OCI-M2 (cell line): Measurements from ENCODE around the gene NUB1.

Experiments
- DNase-seq: peaks from one replicate; lab custom pipeline; 2025; ENCODE audit not compliant: unreplicated experiment; lab: John Stamatoyannopoulos, UW

NUB1 gene

DNA sequence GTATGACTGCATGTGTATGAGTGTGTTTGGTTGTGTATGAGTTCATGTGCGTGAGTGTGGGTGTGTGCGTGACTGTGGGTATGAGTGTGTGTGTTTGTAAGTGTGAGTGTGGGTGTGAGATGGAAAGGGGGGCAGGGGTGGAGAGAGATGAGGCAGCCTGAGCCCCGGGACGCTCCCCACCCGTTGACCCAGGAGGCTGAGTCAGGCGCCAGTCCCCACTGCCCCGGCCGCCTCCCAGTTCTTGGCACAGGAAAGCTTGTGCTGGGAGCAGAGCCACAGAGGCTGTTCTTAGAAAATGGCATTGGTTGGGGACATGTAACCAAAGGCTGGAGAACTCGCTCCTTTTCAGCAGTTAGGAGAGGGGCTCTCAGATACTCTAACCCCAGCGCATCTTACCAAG is 27.8 kb upstream of the NUB1 start:
- no peak for DNase-seq

DNA sequence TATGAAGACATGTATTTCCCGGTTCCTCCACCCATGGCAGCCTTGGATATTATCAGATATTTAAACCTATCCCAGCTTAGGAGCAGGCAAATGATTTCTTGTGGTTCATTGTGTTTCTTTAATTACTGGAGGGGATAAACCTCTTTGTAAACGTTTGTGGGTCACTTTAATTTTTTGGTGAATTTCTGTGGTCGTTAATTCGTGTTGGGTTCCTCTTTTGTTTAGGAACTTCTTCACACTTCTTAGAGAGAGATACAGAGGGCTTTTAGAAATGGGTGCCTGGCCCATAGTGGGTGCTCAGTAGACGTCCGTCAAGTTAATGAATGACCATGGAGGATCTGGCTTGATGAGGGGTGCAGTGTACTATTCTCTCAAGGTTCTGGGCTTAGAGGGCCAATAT is 27.2 kb upstream of the NUB1 start:
- DNase-seq: no peak

DNA sequence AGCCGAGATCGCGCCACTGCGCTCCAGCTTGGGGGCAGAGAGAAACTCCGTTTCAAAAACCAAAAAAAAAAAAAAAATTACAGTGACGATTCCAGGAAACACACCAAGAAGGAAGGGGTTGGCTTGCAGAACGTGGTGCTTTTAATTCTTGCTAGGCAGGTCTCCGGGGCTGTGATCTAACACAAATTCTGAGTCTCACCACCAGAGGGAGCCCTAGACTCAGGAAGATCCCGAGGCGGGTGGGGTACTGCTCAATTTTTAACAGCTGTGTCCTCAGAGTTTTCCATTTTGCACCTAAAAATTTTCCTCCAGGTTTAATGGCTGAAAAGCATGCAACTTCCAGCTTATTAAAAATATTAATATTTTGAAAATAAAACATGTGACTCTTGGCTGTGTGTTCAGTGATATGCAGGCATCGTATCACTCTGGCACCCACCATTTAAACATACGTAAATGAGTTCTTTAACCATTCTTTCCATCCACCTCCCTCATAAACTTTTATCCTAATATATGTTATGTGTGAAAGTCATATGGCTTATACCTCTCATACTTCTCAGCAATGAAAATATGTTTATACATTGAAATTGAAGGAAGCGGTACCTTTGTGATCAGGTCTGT is 26.5 kb upstream of the NUB1 start:
- DNase-seq: peak; percentile 78

DNA sequence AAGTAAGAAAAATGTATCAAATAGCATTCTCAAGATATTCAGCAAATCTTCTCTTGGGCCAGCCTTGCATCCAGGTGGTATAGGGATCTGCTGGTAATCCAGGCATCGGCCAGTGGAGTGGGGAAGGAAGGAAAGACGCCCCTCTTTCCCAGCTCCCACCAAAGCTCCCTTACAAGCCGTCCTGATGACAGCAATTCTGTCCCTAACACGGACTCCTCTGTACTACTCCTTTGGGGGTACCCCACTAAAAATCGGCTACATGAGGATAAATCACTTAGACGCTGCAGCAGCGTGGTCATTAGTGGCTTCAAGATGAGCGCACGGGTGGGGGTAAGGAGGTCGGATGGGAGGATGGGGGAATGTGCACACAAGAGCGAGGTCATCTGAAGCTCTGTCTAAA is 24.7 kb upstream of the NUB1 start:
- DNase-seq: no peak

DNA sequence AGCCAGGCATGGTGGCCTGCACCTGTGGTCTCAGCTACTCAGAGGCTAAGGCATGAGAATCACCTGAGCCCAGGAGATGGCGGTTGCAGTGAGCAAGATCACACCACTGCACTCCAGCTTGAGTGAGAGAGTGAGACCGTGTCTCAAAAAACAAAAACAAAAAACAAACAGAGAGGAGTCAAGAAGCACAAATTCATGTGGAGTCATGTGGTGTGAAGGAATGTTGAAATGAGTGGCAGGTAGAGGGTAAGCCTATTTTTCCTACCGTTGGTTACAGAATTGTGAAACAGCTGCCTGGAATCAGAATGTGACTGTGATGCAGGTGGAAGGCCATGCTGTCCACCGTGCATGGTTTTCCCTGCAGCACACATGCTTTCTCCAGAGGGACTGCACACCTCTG is 23.7 kb upstream of the NUB1 start:
- DNase-seq: no peak

DNA sequence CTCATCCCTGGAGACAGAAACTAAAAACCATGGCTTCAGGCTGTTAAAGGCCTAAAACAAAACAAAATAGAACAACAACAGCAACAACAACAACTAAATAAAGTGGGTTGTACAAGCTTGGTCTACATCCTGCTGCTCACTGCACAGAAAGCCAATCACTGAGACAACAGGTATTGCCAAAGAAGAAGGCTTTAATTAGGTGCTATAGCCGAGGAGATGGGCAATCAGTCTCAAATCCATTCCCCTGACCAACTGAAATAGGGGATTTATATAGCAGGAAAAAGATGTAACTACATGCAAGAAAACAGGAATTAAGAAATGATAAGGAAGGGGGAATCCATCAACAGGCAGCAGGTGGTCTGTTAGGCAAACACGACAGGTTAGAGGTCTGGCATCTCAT is 22.4 kb upstream of the NUB1 start:
- no peak for DNase-seq

DNA sequence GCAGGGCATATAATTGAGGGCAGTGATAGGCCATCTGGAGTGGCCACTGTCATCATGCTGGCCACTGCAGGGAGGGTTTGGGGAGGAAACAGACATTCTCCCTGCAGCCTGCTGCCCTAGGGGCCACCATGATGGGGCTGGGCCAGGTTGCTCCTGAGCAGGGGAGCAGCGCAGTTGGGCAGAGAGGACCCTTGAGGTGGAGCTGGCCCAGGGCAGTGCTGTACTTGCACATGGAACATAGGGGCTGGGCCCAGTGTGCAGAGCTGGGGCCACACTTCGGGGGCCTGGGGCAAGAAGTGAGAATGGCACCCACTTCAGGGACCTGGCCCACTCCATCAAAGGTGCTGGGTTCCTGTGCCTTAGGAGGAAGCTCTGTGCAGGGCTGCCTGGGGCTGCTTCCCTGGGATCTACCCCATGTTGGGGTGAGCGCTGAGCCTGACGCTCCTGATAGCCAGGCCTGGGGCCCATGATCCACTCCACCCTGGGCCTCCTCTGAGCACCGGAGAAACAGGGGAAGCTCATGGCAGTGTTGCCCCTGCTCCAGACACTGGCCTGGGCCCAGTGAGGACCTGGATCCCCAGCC is 21.3 kb upstream of the NUB1 start:
- DNase-seq: no peak

DNA sequence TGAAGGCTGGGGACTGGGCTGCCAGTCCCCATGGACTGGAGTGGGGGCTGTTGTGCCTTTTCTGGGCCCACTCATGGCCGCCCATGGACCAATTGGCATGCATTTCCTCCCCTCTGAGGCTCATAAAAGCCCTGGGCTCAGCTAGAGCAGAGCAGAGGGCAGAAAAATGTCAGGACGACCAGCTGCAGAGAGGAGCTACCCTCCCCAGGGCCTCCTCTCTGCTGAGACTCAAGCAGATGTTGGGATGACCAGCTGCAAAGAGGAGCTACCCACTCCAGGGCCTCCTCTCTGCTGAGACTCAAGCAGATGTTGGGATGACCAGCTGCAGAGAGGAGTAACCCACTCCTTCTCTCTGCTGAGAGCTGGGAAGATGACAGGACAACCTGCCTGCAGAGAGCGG is 20.3 kb upstream of the NUB1 start:
- no peak for DNase-seq

DNA sequence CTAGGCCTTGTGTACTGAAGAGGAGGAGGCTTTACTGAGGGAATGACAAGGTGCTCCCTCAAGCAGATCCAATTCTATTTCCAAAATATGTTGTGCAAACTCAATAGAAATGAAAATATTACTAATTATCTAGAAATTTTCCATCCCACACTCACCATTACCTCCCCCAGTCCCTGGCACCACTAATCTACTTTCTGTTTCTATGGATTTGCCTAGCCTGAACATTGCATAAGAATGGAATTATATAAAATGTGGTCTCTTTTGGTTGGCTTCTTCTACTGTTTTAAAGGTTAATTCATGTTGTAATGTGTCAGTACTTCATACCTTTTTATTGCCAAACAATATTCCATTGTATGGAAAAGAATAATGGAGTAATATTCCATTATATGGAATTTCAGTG is 18.7 kb upstream of the NUB1 start:
- no peak for DNase-seq

DNA sequence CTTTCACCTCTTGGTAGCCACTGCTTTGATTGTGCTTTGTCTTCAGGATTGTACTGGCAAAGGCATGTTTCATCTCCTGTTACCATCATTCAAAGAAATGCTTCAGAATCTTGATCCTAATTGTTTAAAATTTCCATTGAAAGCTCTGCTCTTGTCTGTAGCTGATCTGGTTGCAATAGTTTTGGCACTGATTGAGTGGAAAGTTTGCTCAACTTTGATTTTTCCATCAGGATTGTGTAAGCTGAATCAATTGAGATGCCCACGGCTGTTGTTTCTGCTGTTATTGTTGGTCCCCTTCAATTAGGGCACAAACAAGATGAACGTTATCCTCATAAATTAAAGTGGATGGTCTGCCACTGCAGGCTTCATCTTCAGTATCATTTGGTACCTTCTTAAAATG is 14.6 kb upstream of the NUB1 start:
- DNase-seq: no peak

DNA sequence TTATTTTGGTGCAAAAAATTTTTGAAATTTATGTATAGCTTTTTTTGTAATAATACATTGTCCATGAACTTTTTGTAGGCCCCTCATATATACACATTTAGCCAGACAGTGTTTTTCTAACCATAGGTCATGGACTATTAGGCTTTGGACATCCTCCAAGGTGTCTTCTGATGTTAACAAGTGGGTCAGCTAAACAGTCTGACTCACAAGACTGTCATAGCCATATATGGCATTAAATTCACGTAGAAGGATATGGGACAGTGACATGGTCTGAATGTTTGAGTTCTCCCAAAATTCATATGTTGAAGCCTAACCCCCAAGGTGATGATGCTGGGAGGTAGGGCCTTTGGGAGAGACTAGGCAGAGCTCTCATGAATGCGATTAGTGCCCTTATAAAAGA is 14.0 kb upstream of the NUB1 start:
- DNase-seq: no peak

DNA sequence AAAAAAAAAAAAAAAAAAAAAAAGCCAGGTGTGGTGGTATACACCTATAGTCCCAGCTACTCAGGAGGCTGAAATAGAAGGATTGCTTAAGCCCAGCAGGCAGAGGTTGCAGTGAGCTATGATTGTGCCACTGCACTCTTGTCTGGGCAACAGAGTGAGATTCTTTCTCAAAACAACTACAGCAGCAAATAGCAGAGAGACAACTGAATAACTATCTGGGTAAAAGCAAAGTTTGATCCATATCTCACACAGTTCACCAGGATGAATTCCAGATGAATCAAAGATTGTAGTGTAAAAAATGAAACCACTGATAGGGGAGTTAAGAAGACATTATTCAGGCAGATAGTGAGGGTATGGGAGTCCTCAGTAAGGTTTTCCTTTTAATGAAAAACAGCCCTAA is 11.4 kb upstream of the NUB1 start:
- DNase-seq: no peak

DNA sequence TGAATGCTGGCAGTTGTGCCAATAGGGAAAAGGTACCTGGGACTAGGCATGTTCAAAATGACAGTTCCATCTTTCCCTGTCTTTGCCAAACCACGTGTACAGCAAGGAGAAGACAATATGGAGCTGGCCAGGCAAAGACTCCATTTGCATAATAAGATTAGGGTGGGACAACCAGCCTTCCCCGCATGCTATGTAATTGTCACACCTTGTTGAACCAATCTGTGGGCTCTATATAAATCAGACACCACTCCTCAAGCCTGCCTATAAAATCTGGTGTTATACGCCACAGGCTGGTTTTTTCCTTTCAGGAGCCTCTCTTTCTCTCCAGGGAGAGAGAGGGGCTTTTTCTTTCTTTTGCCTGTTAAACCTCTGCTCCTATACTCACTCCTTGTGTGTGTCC is 11.0 kb upstream of the NUB1 start:
- no peak for DNase-seq

DNA sequence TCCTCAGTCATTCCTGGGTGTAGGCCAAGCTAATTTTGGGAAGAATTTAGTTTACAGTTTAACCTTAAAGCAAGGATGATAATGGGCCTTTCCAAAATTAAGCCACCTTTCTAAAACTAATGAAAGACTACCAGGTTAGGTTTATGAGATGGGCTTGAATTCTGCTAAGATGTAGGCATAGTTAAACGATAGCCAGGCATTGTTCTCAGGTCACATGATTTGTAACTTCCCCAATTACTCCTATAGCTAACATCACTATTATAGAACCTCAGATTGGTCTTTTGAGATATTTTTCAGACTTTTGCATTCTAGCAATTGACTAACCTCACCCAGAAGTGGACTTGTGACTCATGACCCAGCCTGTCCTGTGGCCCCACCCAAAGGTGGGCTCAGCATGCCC is 7.0 kb upstream of the NUB1 start:
- no peak for DNase-seq

DNA sequence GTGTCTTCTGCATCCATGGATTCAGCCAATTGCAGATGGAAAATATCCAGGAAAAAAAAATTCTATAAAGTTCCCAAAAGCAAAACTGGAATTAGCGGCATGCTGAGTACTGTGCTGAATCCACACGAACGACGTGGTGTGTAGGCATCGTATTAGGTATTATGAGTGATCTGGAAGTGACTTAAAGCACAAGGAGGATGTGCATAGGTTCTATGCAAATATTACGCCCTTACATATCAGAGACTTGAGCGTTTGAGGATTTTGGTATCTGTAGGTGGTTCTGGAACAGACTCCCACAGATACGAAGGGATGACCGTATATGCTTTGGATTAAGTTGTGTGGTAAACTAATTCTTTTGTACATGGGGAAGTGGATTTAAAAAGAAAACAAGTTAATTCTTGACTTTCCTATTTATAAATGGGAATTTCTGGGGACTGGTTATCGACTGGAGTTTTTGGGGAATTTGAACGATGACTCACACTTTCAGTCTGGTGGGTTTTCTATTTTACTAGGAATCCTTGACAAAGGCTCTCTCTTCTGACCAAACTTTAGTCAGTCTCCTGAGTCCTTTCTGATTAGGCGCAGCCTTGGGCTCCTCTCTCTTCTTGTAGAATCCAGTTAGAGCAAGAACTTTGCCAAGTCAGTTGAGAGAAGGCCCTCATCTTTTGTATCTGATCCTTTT is 5.4 kb upstream of the NUB1 start:
- no peak for DNase-seq

DNA sequence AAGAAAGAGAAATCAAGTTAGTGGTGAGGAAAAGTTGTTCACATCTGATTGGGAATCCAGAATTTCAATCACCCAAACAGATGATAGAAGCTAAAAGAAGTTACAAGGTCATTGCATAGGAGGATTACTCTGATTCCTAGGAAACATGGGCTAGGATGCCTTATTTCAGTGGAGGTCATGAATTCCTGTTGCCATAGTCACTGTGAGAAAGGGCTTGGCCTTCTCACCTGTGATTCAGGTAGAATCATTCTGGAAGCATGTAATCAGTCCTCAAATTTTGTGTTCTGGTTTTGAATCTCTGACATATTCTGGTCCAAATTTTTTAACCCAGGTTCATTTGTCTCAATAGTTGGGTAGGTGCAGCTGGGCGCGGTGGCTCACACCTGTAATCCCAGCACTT is 4.3 kb upstream of the NUB1 start:
- no peak for DNase-seq

DNA sequence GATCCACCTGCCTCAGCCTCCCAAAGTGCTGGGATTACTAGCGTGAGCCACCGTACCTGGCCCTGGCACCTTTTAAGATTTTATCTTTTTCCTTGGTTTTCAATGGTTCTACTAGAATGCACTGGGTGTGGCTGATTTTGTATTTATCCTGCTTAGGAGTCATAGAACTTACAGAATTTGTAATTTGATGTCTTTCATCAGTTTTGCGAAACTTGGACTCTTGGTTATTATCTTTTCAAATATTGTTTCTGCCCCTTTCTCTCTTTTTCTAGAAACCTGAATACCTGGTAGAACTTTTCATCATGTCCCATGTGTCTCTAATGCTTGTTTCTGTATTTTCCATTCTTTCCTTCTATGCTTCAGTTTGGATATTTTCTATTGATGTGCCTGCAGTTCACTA is 2.8 kb upstream of the NUB1 start:
- DNase-seq: no peak

DNA sequence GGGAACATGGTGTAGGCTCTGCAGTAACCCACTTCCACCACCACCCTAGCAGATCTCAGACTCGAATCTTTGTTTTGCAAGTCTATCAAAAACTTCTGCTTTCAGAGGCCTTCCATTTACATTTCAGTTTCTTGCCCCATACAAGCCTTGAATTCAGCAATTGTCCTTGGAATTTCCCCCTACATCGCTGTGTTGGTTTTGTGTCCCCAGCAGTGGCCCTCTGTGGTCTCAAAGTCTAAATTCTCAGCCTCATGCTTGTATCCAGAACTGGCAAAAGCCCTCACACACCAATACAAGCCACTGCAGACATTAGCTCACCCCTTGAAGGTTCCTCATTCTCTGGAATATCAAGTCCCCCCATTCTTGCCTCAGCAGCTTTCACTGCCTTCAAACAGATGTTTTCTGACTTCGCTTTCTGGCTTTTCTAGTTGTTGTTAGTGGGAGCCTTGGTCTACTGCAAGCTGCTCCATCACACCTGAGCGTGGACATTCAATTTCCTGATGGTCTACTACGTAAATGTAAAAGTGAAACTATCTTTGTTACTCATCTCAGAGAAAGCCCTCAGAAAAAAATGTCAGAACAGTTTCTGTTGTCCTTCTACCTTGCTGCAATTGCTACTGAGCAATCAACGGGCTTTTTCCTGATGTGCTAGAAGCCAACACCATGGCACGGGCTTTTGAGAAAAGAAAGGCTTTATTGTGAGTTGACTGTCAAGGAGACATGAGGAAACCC is 1.8 kb upstream of the NUB1 start:
- no peak for DNase-seq

DNA sequence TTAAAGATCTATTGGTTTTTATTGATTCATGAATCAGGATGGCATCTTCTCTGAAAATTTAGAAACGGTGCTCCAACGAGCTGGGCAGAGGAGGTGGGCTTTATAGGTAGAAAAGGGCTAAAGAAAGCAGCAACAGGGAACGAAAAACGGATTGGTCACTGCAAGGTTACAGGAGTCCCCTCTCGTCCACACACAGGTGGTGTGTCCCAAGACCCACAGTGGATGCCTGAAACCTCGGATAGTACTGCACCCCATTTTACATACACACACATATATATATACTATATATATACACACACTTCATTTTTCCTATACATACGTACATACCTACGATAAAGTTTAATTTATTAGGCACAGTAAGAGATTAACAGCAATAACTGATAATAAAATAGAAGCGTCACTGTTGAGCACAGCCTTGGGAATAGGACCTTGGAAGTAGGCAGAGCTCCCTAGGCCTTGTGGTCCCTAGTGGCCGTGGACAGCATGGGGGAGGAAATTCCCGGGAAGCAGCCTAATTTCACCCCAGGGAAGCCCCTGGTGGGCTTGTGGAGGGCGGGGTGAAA is 737 bp upstream of the NUB1 start:
- no peak for DNase-seq

DNA sequence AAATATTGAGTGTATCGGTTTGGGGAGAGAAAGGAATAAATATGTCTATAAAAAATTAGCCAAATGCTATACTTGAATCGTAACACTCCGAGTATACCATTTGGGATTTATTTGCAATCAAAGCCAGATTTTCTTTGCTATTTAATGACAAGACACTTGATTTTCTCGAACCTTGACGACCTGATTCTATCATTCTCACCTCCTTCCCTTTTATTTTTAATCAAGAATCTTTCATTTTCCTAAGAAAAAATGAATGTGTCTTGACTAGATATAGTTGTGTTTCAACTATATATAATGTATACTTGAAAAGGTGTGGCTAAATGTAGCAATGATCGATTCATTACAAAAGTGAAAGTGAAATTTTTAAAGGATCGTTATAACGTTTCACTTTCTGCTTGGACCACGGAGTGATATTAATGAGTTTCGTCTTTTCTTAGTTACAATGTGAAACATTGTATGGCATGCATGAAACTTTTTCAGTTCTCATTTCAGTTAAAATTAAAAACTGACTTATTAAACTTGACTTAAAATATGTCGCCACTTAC is 562 bp downstream of the NUB1 start:
- no peak for DNase-seq

DNA sequence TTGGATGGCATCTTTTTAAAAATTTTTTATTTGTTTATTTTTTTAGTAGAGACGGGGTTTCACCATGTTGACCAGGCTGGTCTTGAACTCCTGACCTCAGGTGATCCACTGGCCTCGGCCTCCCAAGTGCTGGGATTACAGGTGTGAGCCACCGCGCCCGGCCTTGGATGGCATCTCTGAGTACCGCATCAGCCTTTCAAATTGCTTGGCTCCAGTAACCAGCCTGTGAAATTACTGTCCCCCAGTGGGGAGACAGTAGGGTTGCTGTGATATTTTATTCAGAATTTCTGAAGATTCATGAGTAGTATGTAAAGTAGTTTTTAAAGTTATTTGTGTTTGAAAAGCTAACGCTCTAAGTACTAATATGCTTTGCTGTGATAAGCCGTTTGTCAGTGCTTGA is 1.2 kb downstream of the NUB1 start:
- DNase-seq: no peak

DNA sequence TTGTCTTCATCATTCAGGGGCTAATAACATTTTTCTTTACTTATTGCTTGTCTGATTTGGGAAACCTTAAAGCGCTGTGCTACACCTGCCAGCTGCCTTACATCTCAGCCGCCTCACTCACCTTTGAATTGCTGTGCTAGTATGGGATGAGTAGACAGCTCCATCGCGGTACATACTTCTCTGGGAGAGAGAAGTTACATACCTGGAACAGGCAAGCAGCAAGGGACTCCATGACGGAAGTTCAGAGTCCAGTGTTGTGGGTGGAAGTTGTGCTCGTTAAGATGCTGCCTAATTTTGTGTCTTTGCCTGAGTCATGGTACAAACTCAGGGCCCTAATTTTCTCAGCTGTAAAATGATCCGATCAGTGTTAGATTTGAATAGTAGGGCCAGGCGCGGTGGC is 1.9 kb downstream of the NUB1 start:
- no peak for DNase-seq
